Chondrocyte (in vitro differentiated cells): ENCODE results near the gene DRGX. TPM values are rescaled to one million over a fixed set of nuclear protein-coding genes. Genes with fewer than 3 reads are reported as not detected.

Source experiments
- DNase-seq: peaks from one replicate; pipeline ENCODE4 v3.0.0; 2021; ENCODE audit warnings: mixed read lengths, low spot score
- H3K27ac Mint-ChIP-seq: one replicate; pipeline ENCODE4 v1.8.0; 2021; ENCODE audit warnings: mild to moderate bottlenecking, moderate library complexity, mixed read lengths; ENCODE audit not compliant: unreplicated experiment
- H3K27me3 Mint-ChIP-seq: 2 replicates; pipeline ENCODE4 v1.8.0; 2021; ENCODE audit warnings: low read depth, mixed read lengths
- H3K36me3 Mint-ChIP-seq: 2 replicates; pipeline ENCODE4 v1.8.0; 2021; ENCODE audit warnings: low read depth, mixed read lengths
- H3K4me1 Mint-ChIP-seq: 2 replicates; pipeline ENCODE4 v1.8.0; 2021; ENCODE audit warnings: low read depth, mild to moderate bottlenecking, mixed read lengths
- H3K4me3 Mint-ChIP-seq: one replicate; pipeline ENCODE4 v1.8.0; 2021; ENCODE audit warnings: mild to moderate bottlenecking, moderate library complexity, mixed read lengths; ENCODE audit not compliant: unreplicated experiment
- H3K9me3 Mint-ChIP-seq: 2 replicates; pipeline ENCODE4 v1.8.0; 2021; ENCODE audit warnings: low read depth, mixed read lengths
- total RNA-seq: library from RNA; stranded (reverse); gene quantifications from 3 replicates; pipeline ENCODE4 v1.2.1, GENCODE V29; 2021
- TF ChIP-seq, protein P1 (sequence below): fragments of 200-600 bp; sonication (generic); IDR thresholded peaks from 2 replicates; pipeline ENCODE4 v1.5.0; 2021; ENCODE audit warnings: antibody characterized with exemption, mild to moderate bottlenecking, moderate library complexity

DRGX gene
- total RNA-seq, 1 donor from 2014 or later, result not detected

DNA sequence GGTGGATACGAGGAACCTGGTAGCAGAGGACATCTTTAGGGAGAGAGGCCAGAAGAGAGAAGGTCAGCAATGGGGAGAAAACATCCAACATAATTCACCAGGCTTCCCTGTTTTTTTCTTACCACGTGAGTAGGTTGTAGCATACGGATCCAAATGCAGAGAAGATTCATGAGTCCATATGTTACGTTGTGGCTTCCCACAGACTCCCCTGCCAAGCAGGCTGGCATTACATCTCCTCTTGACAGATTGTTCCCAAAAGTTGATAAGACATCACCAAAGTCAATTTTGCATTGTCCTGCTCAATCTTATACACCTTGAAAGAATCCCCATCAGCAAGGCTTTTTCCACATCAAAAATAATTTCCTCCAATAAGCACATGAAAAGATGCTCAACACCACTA, 39.7 kb downstream of the DRGX start:
- Mint-ChIP-seq H3K4me1 (peaks cover 10% of the 10 kb centered on the region), H3K27me3 (no peaks in the 10 kb centered on the region), H3K36me3 (no peaks in the 10 kb centered on the region), H3K4me3 (no peak overlapping the region), H3K27ac (no peak overlapping the region), H3K9me3 (peaks cover 8% of the 10 kb centered on the region)
- DNase-seq, result no peak
- TF ChIP-seq, protein P1, sequence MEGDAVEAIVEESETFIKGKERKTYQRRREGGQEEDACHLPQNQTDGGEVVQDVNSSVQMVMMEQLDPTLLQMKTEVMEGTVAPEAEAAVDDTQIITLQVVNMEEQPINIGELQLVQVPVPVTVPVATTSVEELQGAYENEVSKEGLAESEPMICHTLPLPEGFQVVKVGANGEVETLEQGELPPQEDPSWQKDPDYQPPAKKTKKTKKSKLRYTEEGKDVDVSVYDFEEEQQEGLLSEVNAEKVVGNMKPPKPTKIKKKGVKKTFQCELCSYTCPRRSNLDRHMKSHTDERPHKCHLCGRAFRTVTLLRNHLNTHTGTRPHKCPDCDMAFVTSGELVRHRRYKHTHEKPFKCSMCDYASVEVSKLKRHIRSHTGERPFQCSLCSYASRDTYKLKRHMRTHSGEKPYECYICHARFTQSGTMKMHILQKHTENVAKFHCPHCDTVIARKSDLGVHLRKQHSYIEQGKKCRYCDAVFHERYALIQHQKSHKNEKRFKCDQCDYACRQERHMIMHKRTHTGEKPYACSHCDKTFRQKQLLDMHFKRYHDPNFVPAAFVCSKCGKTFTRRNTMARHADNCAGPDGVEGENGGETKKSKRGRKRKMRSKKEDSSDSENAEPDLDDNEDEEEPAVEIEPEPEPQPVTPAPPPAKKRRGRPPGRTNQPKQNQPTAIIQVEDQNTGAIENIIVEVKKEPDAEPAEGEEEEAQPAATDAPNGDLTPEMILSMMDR, result no peak

DNA sequence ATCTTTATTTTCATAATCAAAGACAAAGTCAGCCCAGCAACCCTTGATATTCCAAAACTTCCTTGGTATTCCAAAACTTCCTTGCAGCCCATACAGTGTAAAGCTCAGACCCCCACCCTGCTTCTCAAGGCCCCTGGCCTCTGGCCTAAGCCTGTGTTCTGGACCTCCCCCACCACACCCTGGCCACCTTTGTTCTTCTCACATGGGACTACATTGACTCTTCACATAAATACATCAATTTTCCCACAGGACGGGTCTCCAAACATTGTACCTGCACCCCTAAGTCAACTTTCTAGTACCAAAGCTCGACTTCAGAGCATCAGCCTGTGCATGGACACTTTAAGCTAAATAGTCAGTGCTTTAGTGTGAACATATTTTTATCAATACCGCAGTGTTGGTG, 40.7 kb downstream of the DRGX start:
- no peak overlapping the region for H3K4me3 Mint-ChIP-seq
- no peak overlapping the region for H3K27ac Mint-ChIP-seq
- H3K27me3 Mint-ChIP-seq, result no peaks in the 10 kb centered on the region
- H3K4me1 Mint-ChIP-seq, result peaks cover 6% of the 10 kb centered on the region
- H3K36me3 Mint-ChIP-seq, result no peaks in the 10 kb centered on the region
- TF ChIP-seq, protein P1, result no peak
- peaks cover 11% of the 10 kb centered on the region for H3K9me3 Mint-ChIP-seq
- DNase-seq, result no peak

DNA sequence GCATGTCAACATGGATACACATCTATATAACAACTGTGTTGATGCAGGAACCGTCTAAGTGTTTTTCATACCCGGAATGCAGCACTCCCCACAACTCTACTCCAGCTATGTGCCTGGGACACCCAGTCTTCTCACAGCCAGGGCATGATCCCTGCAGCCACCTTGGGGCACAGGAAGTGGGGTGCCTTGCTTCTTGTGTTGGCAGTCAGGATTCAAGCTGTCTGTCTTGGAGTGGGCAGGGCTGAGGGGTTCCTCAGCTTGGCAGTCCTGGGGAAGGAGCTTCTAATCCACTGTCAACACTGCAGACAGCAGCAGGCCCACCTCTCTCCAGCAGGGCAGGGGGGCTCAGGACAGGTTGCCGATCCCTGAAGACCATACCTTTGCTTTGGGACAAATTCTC, 41.3 kb downstream of the DRGX start:
- Mint-ChIP-seq H3K27ac (no peak overlapping the region), H3K36me3 (no peaks in the 10 kb centered on the region), H3K27me3 (no peaks in the 10 kb centered on the region), H3K9me3 (peaks cover 18% of the 10 kb centered on the region), H3K4me3 (no peak overlapping the region), H3K4me1 (no peaks in the 10 kb centered on the region)
- DNase-seq, result no peak
- TF ChIP-seq, protein P1, result no peak

DNA sequence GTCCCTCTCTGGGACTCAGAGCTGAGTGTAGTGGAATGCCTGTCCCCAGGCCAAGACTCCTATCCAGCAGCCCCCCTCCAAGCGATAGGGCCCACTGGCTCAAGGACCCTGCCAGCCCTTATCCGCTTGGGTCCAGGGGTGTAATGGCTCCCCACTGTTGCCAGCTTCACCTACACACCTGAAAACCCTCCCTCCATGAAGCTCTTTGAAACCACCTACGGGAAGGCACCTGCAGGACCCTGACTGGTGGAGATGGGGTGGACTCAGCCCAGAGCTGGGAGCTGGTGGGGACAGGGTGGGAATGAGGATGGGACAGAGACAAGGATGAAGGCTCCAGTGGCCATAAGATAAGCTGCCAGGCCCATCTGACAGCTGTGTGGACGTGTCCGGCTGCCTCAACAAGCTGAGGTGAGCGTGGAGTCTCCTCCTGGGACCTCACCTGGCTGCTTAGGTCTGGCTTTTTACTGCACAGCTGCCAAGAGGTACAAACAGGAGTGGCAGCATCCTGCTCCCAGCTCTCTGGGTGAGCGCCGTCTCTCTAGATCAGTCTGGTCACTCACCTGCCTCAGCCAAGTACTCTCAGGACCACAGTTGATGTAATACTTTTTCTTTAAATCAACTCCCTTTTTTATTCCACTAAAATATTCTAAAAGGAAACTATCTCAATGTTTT, 41.9 kb downstream of the DRGX start:
- TF ChIP-seq, protein P1, result no peak
- Mint-ChIP-seq H3K36me3 (no peaks in the 10 kb centered on the region), H3K4me3 (no peak overlapping the region), H3K27me3 (no peaks in the 10 kb centered on the region), H3K9me3 (peaks cover 18% of the 10 kb centered on the region), H3K4me1 (no peaks in the 10 kb centered on the region), H3K27ac (no peak overlapping the region)
- no peak for DNase-seq

DNA sequence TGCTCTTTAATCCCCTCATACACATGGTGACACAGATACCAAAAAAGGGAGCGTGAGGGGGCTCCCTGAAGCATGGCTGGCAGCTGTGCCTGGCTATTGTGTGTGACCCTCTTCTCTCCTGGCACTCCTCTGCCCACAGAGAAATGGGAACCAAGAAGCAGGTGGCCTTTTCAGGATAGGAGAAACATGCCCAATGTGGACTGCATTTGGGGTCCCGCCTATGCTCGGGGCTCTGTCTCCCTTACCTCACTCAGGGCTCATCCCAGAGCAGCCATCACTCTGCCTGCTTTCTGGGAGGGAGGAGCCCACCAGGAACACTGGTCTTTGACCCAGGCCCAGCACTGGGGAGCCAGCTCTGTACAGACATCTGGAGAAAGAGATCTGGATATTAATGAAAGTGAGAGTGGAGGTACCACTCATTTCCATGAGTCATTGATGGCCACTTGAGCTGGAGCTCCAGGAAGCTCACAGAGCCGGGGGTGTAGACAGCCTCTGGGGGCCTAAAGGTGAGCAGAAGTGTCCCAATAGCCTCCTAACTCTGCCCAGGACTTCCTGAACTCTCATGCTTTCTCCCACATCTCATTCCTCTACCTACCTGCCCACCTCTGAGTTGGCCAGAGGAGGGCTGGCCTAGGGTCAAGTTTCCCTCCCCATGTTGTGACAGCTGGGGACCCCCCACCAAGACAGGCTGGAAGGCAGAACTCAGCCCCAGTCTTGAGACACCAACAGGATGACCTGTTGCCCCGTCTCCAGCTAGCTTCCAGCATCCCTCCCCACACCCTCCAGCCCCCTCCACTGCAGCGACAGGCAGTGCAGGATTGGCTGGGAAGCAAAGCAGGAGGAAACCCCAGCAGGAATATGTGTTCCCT, 42.6 kb downstream of the DRGX start:
- TF ChIP-seq, protein P1, result no peak
- Mint-ChIP-seq H3K27ac (no peak overlapping the region), H3K4me1 (no peaks in the 10 kb centered on the region), H3K4me3 (no peak overlapping the region), H3K36me3 (no peaks in the 10 kb centered on the region), H3K9me3 (peaks cover 18% of the 10 kb centered on the region), H3K27me3 (no peaks in the 10 kb centered on the region)
- DNase-seq, result no peak
